ENCODE measurements around the gene LZTFL1.

LZTFL1 gene

GRCh38 chr3:45781271-45781670, 60.6 kb downstream of the LZTFL1 start:
- no peaks in the 10 kb centered on the region for H3K36me3 ChIP-seq (ENCODE audit: insufficient read depth, low read length)
- H3K27ac ChIP-seq = no peak overlapping the region
- no peaks in the 10 kb centered on the region for H3K9me3 ChIP-seq (ENCODE audit: low read depth, low read length)
- TF ChIP-seq POLR2AphosphoS5 (IDR thresholded peaks at IDR 0.05; ENCODE audit: borderline replicate concordance, low read depth, low read length) (no peak), FOXP2 (optimal IDR thresholded peaks at IDR 0.05; ENCODE audit: control extremely low read depth, extremely low read length, insufficient read depth) (no peak), EZH2 (IDR thresholded peaks at IDR 0.05) (no peak)
- H3K9ac ChIP-seq (ENCODE audit: insufficient read length) = no peak overlapping the region
- H3K4me3 ChIP-seq = no peak overlapping the region
- DNase-seq (ENCODE audit: low read depth, low spot score) = no peak

- no peak overlapping the region for H3K4me3 ChIP-seq
- H3K9ac ChIP-seq (ENCODE audit: insufficient read length) = no peak overlapping the region
- no peaks in the 10 kb centered on the region for H3K9me3 ChIP-seq (ENCODE audit: low read depth, low read length)
- no peak for DNase-seq (ENCODE audit: low read depth, low spot score)
- no peaks in the 10 kb centered on the region for H3K36me3 ChIP-seq (ENCODE audit: insufficient read depth, low read length)
- no peak overlapping the region for H3K27ac ChIP-seq
- TF ChIP-seq EZH2 (IDR thresholded peaks at IDR 0.05) (no peak), FOXP2 (optimal IDR thresholded peaks at IDR 0.05; ENCODE audit: control extremely low read depth, extremely low read length, insufficient read depth) (no peak), POLR2AphosphoS5 (IDR thresholded peaks at IDR 0.05; ENCODE audit: borderline replicate concordance, low read depth, low read length) (no peak)
Observed at GRCh38 chr3:45779746-45780735, 61.9 kb downstream of the LZTFL1 start.

GRCh38 chr3:45778761-45779201, 63.1 kb downstream of the LZTFL1 start:
- Histone ChIP-seq H3K36me3 (ENCODE audit: insufficient read depth, low read length) (no peaks in the 10 kb centered on the region), H3K9me3 (ENCODE audit: low read depth, low read length) (no peaks in the 10 kb centered on the region), H3K27ac (no peak overlapping the region), H3K9ac (ENCODE audit: insufficient read length) (no peak overlapping the region), H3K4me3 (no peak overlapping the region)
- TF ChIP-seq POLR2AphosphoS5 (IDR thresholded peaks at IDR 0.05; ENCODE audit: borderline replicate concordance, low read depth, low read length) = no peak
- TF ChIP-seq EZH2 (IDR thresholded peaks at IDR 0.05) = no peak
- no peak for TF ChIP-seq FOXP2 (optimal IDR thresholded peaks at IDR 0.05; ENCODE audit: control extremely low read depth, extremely low read length, insufficient read depth)
- DNase-seq (ENCODE audit: low read depth, low spot score) = no peak

GRCh38 chr3:45777746-45778386, 64.1 kb downstream of the LZTFL1 start:
- TF ChIP-seq EZH2 (IDR thresholded peaks at IDR 0.05) (no peak), POLR2AphosphoS5 (IDR thresholded peaks at IDR 0.05; ENCODE audit: borderline replicate concordance, low read depth, low read length) (no peak), FOXP2 (optimal IDR thresholded peaks at IDR 0.05; ENCODE audit: control extremely low read depth, extremely low read length, insufficient read depth) (no peak)
- Histone ChIP-seq H3K27ac (no peak overlapping the region), H3K9me3 (ENCODE audit: low read depth, low read length) (no peaks in the 10 kb centered on the region), H3K4me3 (no peak overlapping the region), H3K9ac (ENCODE audit: insufficient read length) (no peak overlapping the region), H3K36me3 (ENCODE audit: insufficient read depth, low read length) (no peaks in the 10 kb centered on the region)
- no peak for DNase-seq (ENCODE audit: low read depth, low spot score)

- Histone ChIP-seq H3K9ac (ENCODE audit: insufficient read length) (no peak overlapping the region), H3K9me3 (ENCODE audit: low read depth, low read length) (no peaks in the 10 kb centered on the region), H3K36me3 (ENCODE audit: insufficient read depth, low read length) (no peaks in the 10 kb centered on the region), H3K4me3 (no peak overlapping the region), H3K27ac (no peak overlapping the region)
- TF ChIP-seq EZH2 (IDR thresholded peaks at IDR 0.05) (no peak), FOXP2 (optimal IDR thresholded peaks at IDR 0.05; ENCODE audit: control extremely low read depth, extremely low read length, insufficient read depth) (no peak), POLR2AphosphoS5 (IDR thresholded peaks at IDR 0.05; ENCODE audit: borderline replicate concordance, low read depth, low read length) (no peak)
- no peak for DNase-seq (ENCODE audit: low read depth, low spot score)
Observed at GRCh38 chr3:45777111-45777745, 64.7 kb downstream of the LZTFL1 start.

GRCh38 chr3:45776611-45777010, 65.3 kb downstream of the LZTFL1 start:
- H3K36me3 ChIP-seq (ENCODE audit: insufficient read depth, low read length) = no peaks in the 10 kb centered on the region
- no peak for DNase-seq (ENCODE audit: low read depth, low spot score)

GRCh38 chr3:45776301-45776595, 65.7 kb downstream of the LZTFL1 start:
- DNase-seq (ENCODE audit: low read depth, low spot score) = no peak
- H3K36me3 ChIP-seq (ENCODE audit: insufficient read depth, low read length) = no peaks in the 10 kb centered on the region
- H3K4me3 ChIP-seq = no peak overlapping the region
- H3K27ac ChIP-seq = no peak overlapping the region
- no peaks in the 10 kb centered on the region for H3K9me3 ChIP-seq (ENCODE audit: low read depth, low read length)
- no peak overlapping the region for H3K9ac ChIP-seq (ENCODE audit: insufficient read length)
- no peak for TF ChIP-seq FOXP2 (optimal IDR thresholded peaks at IDR 0.05; ENCODE audit: control extremely low read depth, extremely low read length, insufficient read depth)
- no peak for TF ChIP-seq POLR2AphosphoS5 (IDR thresholded peaks at IDR 0.05; ENCODE audit: borderline replicate concordance, low read depth, low read length)
- TF ChIP-seq EZH2 (IDR thresholded peaks at IDR 0.05) = no peak

More at GRCh38 chr3:45776611-45777010, 65.3 kb downstream of the LZTFL1 start:
- Histone ChIP-seq H3K9ac (ENCODE audit: insufficient read length) (no peak overlapping the region), H3K9me3 (ENCODE audit: low read depth, low read length) (no peaks in the 10 kb centered on the region), H3K4me3 (no peak overlapping the region), H3K27ac (no peak overlapping the region)
- no peak for TF ChIP-seq FOXP2 (optimal IDR thresholded peaks at IDR 0.05; ENCODE audit: control extremely low read depth, extremely low read length, insufficient read depth)

- no peak for TF ChIP-seq POLR2AphosphoS5 (IDR thresholded peaks at IDR 0.05; ENCODE audit: borderline replicate concordance, low read depth, low read length)
- TF ChIP-seq FOXP2 (optimal IDR thresholded peaks at IDR 0.05; ENCODE audit: control extremely low read depth, extremely low read length, insufficient read depth) = no peak
- TF ChIP-seq EZH2 (IDR thresholded peaks at IDR 0.05) = no peak
- no peaks in the 10 kb centered on the region for H3K9me3 ChIP-seq (ENCODE audit: low read depth, low read length)
- no peak overlapping the region for H3K9ac ChIP-seq (ENCODE audit: insufficient read length)
- no peak overlapping the region for H3K4me3 ChIP-seq
- H3K36me3 ChIP-seq (ENCODE audit: insufficient read depth, low read length) = no peaks in the 10 kb centered on the region
- no peak for DNase-seq (ENCODE audit: low read depth, low spot score)
- no peak overlapping the region for H3K27ac ChIP-seq
Observed at GRCh38 chr3:45775571-45776300, 66.2 kb downstream of the LZTFL1 start.

Data from SK-N-MC (cell line).